Measurements from ENCODE around the gene AK2.

GRCh38 chr1:33001282-33001681, 35.4 kb downstream of the AK2 start:
- TF ChIP-seq CTCF (conservative IDR thresholded peaks at IDR 0.05 in 1 of 2, IDR thresholded peaks at IDR 0.05 in 1 of 2; ENCODE audit: low read depth in 1 of 2, low read length in 2 of 2) (peak in 1 of 2 donors; percentile 14), EZH2 (IDR thresholded peaks at IDR 0.05; ENCODE audit: low read length, missing control alignments) (no peak)

Measured in fibroblast of lung (primary cell).